LoVo (cell line): ENCODE data around the gene CSF1.

ENCODE experiments used
- DNase-seq: peaks from one replicate; pipeline ENCODE4 v3.0.0-alpha.2; 2016; ENCODE audit warnings: low spot score

Gene CSF1

DNA sequence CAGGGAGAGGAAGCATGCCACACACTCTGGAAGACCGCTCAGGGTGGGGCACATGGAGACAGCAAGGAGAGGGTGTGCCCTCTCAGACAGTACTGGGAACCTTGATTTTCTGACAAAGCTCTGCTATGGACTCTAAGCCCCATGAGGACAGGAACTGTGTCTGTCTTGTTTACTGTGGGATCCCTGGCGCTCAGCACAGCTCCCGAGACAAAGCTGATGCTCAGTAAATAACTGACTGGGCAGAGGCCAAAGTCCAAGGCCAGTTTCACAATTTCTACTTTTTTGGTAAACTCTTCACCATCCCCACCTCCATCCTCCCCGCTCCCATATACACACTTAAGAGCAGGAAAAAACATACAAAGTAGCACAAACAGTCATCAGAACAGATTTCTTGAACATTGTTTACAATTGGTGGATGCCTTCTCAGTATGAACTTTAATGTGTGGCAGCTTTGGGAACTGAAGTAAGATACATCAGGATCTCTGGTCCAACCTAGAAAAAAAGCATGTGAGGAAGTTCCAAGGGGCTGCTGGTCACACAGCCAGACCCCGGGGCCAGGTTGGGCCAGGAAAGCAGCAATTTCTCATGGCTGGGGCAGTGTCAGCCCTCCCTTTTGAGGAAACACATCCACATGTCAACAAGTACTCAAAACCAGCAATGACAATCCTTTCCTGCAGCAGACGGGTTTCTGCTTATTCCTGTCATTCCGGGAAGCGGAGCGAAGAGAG lies 68.3 kb downstream of the CSF1 start:
- DNase-seq = no peak

DNA sequence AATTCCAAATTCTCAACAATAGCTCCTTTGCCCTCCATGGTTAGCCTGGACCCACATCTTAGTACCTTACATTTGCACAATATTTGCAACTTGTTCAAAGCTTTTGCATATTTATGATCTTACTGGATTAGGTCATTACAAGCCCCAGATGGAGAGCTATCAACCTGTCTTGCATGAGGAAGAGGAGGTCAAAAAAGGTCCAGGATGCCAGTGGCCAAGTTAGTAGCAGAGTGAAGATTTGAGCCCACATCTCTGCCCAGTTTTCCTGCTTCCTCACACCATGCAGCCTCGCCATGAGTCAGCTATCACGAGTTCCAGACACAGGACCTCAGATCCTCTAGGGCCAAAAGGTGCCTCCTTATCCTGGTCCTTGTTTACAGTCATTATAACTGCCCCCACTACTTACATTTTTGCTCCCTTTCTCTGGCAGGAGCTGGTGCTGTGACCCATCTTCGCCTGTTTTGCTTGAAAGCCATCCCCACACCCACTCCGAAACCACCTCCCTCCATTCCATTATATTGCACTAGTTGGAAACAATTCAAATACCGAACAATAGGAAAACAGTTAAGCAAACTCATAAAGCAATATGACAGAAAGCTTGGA lies 68.9 kb downstream of the CSF1 start:
- no peak for DNase-seq
